Measurements from ENCODE around the gene FSTL1.

The FSTL1 gene

DNA sequence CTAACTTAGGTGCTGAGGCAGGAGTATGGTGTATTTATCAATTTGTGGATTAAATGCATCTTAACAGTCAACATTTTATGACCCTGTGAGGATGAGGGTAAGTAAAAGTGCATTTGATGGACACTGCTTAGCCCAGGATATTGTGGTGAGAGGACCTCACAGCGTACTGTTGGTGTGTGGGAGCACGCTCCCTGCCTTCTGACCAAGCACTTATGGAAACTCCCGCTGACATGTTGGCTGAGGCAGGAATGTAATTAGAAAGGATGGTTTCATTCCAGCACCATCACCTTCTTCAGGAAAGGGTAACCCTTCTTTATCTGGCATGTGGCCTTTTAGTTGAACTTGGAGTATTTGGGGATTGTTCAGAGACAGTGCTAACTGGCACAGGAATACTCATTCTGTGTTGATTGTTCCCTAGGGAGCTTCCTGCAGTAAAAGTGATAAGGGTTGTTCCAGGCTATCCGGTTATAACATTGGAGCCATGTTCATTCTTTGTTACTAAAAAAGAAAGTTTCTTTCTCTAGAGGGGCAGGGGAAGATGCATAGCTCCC lies 11.7 kb upstream of the FSTL1 start:
- no peak for DNase-seq

DNA sequence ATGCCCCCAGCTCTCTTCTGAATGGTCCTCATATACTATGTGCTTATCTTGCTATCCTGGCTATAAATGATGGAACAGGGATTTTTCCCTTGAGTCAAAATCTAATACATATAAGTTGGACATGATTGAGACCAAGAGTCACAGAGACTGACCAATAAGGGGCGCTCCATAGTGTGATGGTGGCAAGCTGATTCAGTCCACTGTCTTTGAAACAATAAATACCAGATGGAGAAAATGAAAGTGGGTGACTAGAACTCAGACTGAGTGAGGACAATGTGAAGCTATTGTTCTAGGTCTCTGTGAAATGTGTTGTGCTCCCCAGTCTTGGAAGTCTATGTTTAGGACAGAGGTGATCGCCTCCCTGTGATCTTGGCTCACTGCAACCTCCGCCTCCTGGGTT lies 10.6 kb upstream of the FSTL1 start:
- no peak for DNase-seq

DNA sequence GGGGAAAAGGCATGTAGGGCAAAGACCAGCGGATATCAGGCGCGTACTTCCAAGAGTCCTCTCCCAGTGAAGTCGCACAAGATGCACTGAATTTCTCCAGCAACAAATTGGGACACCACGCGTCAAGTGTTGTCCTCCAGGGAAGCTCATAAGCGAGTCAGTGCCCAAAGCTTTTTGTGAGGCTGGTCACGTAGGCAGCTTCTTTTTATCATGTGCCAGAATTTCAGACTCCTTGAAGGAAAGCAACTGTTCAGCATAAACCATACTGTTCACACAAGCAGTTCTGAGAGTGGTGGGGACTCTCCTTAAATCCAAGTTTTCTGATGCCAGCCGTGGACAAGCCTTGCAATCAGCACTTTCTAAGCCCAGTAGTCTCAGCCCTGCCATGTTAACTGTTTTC lies 10.1 kb upstream of the FSTL1 start:
- no peak for DNase-seq

DNA sequence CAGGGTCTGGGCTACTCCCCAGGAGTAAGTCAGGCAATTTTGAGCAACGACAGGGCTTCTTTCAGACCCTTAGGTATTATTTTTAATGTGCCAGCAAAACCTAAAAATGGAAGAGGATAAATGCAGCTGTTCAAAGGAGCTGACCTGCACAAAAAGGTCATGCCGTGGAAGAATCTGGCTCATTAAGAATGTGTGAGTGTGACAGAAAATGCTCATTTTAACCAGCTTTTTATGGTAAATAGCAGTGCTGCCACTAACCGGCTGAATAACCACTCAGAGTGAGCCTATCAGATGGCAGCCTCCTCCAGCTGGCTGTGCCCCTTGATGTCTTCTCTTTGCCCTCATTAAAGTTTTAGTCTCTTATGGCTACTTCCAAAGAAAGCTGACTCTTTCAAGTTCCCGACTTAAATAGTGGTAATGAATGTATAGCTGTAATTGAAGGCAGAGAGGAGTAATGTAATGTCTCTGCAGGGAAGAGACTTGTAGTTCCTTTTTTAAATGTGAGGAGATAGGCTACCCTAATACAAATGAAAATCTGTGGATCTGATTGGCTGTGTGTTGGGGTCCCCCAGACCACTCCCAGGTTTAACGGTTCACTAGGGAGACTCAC lies 9.5 kb upstream of the FSTL1 start:
- DNase-seq, result no peak

DNA sequence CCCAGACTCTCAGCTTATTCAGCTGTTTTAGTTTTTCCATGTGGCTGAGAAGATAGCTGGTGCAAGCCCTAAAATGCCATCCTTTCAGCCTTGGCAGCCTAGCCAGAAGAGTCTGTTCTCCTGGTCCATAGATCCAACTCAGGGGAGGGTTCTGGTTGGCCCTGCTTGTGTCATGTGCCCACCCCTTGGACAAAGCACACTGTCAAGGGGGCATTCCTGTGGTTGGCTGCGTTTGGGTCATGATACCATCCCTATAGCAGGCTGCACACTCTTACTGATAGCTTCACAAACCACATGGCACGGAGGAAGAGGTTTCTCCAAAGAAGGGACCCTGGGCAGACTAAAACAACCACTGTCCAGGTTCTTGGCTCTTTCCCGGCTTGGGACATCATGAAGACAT lies 8.4 kb upstream of the FSTL1 start:
- DNase-seq, result no peak

DNA sequence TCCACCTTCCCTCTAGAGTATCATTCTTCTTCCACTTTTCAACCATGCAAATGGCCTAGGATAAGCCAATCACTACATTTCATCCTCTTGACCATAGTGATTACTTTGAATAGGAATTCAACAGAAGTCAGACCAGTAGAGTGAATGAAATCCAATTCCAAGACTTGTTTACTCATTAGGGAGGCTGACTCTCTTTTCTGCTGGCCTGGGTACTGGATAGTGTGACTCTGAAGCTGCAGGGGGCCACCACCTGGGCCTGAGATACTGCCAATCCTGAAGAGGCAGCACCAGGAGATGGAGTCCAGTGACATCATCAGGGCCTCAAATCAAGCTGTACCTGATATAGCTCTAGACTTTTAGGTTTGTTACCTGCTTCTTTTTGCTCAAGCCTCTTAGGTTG lies 7.0 kb upstream of the FSTL1 start:
- no peak for DNase-seq

DNA sequence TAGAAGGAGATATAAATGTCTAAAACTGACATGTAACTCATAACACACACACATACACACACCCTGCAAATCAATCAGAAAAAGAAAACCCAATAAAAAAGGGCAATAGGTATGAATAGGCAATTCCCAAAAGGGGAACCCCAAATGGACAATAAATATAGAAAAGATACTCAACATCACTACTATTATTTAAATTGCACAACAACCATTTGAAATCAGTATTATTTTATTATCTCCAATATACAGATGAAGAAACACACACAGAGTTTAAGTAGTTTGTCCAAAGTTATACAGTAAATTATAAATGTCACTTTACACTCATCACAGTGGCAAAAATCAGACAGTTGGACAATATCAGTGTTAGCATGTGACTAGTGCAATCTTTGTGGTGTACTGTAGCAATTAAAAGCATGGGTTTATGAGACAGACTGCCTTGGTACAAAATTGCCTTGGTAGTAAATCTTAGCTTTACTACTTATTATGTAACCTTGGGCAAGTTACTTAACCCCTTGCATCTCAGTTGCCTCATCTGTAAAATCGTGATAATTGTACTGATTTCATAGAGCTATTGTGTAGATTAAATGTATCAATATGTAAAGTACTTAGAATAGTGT lies 3.4 kb upstream of the FSTL1 start:
- DNase-seq, result no peak

DNA sequence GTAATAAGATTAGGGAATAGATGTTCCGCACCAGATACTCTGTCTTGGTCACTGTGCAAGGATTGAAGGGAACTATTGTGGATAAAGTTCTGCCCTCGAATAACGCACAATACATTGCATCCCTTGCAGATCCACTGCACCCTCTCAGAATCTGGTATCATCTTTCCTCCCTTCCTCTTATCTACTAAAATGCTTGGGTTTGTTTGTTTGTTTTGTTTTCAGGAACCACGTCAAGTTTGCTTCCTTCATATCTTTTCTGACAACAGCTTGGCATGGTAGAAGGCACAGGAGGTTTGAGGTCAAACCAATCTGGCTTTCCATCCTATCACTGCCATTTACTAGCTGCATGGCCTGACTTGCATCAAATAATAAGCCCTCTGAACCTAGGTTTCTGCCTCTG lies 2.0 kb upstream of the FSTL1 start:
- DNase-seq, result no peak

DNA sequence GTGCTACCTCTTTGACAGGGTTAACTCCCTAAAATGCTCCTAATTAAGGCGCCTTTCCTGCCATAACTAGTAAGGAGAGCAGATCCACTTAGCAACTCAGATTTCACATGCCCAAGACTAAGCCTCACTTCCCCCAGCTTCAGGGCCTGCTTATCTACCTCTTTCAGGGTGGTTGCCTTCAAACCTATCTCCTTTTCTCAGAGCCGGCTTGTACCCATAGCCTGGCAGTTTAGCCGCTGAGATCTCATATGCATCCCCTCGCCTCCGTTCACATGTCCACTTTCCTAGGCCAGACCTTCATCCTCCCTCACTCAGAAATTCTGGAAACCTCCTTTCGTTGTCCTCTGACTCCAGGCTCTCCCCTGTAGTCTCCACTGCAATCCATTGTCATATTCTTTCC lies 1.0 kb upstream of the FSTL1 start:
- no peak for DNase-seq

DNA sequence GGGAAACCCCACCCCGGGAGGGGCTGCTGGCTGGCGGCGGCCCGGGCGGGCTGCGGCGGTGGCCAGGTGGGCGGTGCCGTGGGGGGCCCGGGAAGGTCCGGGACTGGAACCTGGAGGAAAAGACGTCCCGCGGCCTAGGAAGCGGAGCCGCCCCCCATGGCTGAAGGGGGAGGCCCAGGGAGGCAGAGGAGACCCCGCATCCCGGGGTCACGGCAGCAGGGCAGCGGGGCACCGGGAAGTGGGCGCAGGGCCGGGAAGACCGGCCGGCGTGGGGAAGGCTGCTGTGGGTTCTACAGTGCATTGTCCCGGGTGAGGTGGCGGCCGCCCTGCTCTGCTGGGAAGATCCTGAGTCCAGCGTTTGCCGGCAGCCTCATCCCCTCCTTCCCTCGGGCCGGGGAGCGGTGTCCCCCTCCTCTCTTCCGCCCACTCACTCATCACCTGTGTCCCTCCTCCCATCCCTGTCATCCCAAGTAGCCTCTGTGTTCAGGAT lies 525 bp upstream of the FSTL1 start:
- DNase-seq, result no peak

DNA sequence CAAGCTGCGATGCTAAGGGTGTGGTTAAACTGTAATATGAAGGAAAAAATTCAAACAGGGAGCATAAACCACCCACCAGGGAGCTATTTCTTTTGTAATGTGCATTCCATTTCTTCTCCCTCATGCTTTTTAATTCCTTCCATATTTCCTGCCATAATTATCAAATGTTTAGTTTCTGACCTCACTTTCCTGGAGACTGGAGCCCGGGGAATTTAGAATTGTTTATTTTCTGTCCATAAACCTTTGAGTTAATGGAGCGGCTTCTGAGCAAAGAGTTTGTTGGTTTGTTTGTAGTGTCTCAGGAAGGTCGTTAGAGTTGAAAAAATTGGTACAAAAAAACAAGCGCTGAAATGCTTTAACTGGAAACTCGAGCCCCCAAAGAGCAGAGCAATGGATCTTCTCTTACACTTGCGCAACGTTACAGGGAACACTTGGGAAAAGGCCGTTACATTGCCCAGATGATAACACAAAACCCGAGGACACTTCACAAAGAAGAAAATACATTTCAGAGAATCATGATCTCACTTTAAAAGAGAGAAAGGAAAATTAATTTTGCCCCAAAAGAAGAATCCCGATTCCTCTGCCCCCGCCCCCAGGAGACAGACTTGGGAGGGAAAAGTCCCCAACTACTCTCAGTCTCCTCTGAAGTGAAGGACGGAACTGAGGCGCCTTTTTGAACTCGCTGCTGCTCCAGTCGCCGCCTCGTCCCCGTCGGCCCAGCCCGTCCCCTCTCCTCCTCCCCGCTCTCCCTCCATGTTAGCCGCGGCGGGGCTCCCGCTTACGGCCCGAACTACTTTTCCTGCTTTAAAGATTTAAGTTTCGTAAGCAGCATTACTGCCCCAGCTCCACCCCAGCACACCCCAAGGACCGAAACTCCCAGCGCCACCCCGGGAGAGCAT lies 842 bp downstream of the FSTL1 start:
- no peak for DNase-seq

DNA sequence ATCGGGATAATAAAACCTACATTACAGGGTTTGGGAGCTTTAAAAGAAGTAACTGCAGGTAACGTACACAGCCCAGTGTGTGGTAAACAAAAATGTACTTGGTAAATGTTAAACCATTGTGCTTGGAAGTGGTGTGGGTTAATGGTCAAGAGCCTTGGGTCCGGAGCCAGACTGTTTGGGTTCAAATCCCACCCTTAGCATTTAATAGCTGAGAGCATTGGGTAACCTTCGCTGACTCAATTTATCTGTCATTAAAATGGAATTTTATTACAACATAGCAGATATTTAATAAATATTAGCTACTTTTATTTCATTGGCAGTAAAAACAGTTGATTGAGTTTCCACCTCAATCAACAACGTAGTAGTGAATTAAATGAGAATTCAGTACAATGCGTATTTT lies 1.5 kb downstream of the FSTL1 start:
- no peak for DNase-seq

DNA sequence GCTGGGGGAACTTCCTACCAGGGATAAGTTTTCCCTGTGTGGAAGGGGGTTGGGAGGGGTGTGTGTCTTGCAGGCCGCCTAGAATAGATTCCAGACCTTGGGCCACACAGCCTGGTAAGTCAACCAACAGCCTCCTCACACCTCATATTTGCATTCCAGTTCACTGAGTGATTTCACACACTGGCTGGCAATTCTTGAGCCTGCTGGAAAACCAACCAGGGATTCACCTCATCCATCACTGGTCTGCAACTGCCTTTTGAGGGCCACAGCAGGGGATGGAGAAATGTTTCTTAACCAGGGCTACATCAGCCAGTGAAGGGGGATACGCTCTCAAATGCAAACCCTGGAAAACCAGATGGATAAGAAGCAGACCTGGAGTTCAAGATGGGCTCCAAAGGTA lies 2.0 kb downstream of the FSTL1 start:
- no peak for DNase-seq

DNA sequence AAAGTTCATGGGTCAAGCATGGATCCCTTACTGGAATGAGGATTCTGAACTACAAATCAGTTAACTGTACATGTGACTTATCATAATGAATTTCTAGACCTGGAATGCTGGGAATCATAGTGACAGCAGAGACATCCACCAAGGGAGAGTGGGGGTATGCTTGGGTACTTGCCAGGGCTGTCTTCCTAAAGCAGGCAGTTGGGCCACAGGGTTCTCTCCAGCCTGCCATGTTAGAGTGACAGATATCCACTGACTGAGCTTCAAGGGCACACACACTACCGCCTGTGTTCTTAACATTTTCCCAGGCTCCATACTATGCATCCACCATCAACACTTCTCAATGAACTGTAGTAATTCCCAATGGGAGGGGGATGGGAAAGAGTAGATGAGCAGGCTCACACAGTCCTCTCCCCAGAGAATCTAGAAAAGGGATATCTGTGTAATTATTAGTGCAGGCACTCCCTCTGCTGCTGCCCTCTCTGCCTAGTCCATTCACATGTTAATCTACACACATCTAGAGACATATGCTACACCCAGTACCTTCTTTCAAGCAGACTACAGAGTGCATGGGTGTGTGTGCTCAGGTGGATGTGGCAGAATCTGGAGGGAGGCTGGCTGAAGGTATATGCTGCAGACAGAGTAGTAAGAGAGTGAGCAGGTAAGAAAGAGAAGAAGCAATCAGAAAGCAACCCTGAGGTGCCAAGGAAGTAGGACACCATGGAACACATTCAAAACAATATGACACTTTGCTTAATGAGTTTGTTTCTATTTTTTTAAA lies 3.7 kb downstream of the FSTL1 start:
- no peak for DNase-seq

DNA sequence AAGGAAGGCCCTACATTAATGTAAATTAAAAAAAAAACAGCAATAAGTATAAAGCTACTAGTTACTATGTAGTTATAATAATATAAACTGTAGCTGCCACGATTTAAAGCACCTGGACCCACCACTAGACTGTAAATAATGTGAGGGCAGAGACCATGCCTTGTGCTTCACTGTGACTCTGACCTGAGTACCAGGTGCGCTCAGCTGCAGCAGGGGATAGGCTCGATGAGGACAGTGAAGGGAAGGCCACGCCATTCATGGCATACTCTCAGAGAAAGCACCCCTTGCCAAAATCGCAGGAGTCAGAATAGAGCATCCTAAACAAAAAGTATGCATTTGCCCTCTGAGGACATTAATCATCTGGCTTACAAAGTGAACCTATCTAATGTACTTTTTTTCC lies 5.1 kb downstream of the FSTL1 start:
- no peak for DNase-seq

DNA sequence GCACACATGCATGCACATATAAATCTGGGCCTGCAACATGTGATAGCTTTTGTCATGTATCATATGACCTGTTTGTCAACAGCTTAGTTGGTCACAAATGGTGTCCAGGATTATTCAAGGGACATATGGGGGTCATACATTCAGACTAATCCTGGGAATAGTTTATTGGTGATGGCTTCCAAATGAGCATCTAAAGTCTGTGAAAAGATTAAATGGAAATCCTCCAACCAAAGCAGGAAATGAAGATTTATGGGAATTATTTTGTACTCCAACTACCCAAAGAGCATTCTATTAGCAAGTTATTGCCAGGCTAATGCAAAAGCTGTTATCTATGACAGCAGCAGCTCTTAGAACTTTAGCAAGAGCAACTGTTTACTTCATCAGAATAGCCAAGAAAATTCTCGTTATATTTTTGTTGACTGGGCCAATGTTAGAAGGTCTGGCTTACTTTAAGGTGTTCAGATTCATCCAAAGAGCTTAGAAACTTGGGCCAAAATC lies 7.1 kb downstream of the FSTL1 start:
- no peak for DNase-seq

DNA sequence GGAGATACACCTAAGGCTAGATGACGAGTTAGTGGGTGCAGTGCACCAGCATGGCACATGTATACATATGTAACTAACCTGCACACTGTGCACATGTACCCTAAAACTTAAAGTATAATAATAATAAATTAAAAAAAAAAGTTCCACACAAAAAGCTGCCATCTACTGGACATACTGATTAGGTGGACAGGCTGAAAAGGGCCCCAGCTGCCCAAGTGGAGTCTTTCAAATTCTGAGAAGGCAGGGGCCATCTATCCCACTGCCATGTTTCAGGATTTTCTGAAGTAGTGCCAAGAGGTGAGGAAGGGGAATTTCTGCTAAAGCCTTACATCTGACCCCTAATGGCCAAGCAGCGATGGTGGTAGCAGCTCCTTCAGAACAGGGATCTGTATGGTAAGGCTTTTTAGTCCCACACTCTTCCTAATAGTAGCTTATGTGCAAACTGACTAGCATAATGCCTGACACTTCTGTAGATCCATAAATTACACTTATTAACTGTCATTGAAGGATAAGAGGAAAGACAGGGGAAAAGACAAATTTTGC lies 7.7 kb downstream of the FSTL1 start:
- DNase-seq, result no peak

DNA sequence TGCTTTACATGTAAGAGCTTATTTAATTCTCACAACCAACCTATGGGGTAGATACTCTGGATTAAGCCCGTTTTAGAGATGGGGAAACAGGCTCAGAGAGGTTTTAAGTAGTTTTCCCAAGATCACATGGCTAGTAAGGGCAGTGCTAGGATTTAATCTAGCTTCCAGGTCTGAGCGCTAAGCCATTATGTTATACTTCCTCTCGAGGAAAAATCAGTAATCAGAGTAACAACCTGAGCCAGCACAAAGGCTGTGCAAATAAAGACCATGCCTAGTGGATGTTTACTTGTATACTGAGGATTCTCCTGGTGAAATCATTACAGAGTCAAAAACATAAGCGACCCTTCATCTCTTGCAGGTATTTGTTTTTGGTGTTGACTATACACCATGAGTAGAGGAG lies 9.0 kb downstream of the FSTL1 start:
- no peak for DNase-seq

DNA sequence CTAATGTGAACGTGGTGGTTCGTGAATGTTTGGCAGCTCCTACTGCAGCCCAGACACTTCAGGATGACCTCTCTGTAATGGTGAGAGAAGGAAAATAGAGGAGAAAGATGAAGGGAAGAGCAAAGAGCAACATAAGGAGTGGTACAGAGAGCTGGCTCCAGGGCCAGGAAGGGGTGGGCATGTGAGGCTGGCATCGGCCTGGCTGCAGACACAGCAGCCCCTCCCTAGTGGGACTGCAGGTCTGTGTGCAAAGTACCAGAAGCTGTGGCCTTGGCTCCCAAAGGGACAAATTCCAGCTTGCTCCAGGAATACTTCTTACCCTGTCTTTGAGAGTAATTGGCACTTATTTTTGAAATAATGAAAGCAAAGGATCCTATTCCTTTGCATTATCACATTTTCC lies 10.0 kb downstream of the FSTL1 start:
- no peak for DNase-seq

DNA sequence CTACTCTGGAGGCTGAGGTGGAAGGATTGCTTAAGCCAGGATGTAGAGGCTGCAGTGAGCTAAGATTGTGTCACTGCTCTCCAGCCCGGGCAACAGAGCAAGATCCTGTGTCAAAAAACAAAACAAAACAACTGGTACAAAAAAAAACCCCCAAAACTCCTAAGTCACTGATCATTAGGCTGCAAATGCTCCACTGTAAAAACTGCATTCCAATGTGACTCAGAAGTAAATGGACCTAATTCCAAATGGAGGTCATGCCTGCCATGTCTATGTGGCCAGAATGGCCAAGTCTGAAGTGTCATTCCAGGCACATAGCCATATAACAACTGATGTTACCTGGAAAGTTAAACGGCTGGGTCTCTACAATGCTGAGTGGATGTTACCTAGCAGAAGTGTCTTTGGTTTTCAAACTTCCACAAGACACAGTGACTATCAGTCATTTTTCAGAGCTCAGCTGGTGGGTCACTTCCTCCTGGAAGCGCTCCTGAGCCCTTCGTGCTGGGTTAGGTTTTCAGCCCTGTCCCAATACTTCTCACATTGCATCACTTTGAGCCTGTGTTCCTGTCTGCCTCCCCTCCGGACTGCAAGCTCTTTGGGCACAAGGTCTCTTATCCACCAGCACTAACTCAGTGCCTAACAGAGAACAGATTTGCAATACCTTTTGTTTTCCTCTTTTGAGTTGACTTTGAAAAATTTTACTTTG lies 10.6 kb downstream of the FSTL1 start:
- DNase-seq, result no peak

DNA sequence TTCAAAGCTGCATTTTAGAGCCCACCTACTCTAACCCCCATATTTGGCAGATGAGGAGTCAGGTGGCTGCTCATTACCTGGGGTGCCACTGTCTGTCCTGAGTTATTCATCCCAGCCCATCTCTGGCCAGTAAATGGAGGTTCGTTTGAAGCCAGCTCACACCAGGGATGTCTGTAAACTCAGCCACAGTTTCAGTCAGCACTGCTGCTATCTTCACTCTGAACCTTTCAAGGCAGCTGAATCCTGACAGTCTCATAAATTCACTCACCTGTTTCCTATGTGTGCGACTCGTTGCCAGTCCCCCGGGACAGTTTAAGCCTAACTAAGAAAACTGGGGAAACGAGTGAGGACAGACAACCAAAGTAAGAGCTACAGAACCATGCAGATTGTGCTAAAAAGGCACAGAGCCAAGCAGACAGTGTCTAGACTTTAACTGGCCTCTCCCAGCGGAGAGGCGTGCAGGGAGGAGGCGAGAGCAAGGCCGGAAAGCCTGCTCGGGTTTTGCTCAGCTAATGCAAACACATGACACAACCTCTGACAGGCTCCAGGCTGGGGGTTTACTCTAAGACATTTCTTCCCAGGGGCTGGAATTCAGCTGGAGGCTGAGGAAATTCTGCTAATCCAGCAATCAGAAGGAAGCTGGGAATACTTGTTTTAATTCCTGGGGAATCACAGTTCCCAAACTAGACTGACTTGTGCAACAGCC lies 12.0 kb downstream of the FSTL1 start:
- DNase-seq, result no peak

All from CD4-positive, alpha-beta T cell treated with Interleukin-21 for 1 hour (primary cell).